HepG2 (cell line): ENCODE data around the gene PNLIPRP3. TPM values are rescaled to one million over a fixed set of nuclear protein-coding genes. Genes with fewer than 3 reads are reported as not detected.

Experiments
- ATAC-seq: fragments of 200-7000 bp; cut with Tn5 transposase; 3 replicates; pipeline ENCODE4 v1.9.1; 2020; ENCODE audit warnings: mild to moderate bottlenecking, moderate library complexity
- Bru-seq: library from RNA; stranded (reverse); fragments of 400-500 nt; gene quantifications from one replicate; lab custom pipeline; 2021; lab: Mats Ljungman, UMichigan
- BruChase-seq, 2 experiments: library from RNA; stranded (reverse); fragments of 400-500 nt; gene quantifications; one replicate each; lab custom pipeline; 2021; lab: Mats Ljungman, UMichigan
- BruUV-seq: library from RNA; stranded (reverse); fragments of 400-500 nt; replicated peaks from 2 replicates; lab custom pipeline; 2021; lab: Mats Ljungman, UMichigan
- CTCF ChIA-PET: fragments of 300-600 bp; formaldehyde crosslinking; extraction: SDS; loops from one replicate; lab custom pipeline; 2021; ENCODE audit warnings: low total read pairs, inconsistent platforms, low intra/inter-chr PET ratio; lab: Yijun Ruan, JAX
- POLR2A ChIA-PET: fragments of 350-600 bp; sonication (Branson Sonifier 250); formaldehyde crosslinking; loops from one replicate; lab custom pipeline; 2020; ENCODE audit warnings: antibody characterized with exemption, inconsistent platforms; lab: Yijun Ruan, JAX
- DNase-seq: peaks from one replicate; pipeline ENCODE4 v3.0.0-alpha.2; 2015; ENCODE audit warnings: low spot score
- FAIRE-seq: peaks from 3 replicates; lab custom pipeline; 2011; peaks lifted over from hg19 to GRCh38; lab: Jason Lieb, UNC
- H2AFZ ChIP-seq: one replicate; pipeline ENCODE4 v1.6.1; 2011; ENCODE audit warnings: low read length, inconsistent platforms
- H3K27ac ChIP-seq: fragments of 300-600 bp; 3 replicates; pipeline ENCODE4 v1.8.0; 2011; ENCODE audit warnings: mixed run types, mild to moderate bottlenecking, mixed read lengths, low read length, inconsistent platforms; ENCODE audit not compliant: insufficient read depth; ENCODE audit errors: extremely low read length
- H3K27me3 ChIP-seq, 2 experiments: fragments of 200-600 bp in 1 of 2; 2 replicates in 1 of 2; 3 replicates in 1 of 2; pipeline versions ENCODE4 v1.6.0 to v1.8.0; 2011; ENCODE audit warnings: low read length in 2 of 2, mild to moderate bottlenecking in 2 of 2, moderate library complexity in 2 of 2, inconsistent platforms in 1 of 2; ENCODE audit not compliant: insufficient read depth in 2 of 2, control insufficient read depth in 1 of 2
- H3K36me3 ChIP-seq, 2 experiments: fragments of 200-600 bp in 1 of 2; replicated peaks in 1 of 2; 2 replicates in 1 of 2; 3 replicates in 1 of 2; pipeline versions ENCODE4 v1.5.1 to v1.8.0; 2011; ENCODE audit warnings: low read length in 2 of 2, inconsistent platforms in 1 of 2; ENCODE audit not compliant: insufficient read depth in 2 of 2, control insufficient read depth in 1 of 2
- H3K4me1 ChIP-seq: 2 replicates; pipeline ENCODE4 v1.5.1; 2012; ENCODE audit warnings: low read length, inconsistent platforms; ENCODE audit not compliant: insufficient read depth
- H3K4me2 ChIP-seq: 2 replicates; pipeline ENCODE4 v1.6.0; 2011; ENCODE audit warnings: low read depth, low read length, inconsistent platforms
- H3K4me3 ChIP-seq, 3 experiments: fragments of 200-600 bp in 1 of 3; sonication (generic), shearing (Covaris generic) in 1 of 3; replicated peaks in 1 of 3; 2 replicates each; pipeline ENCODE4 v1.5.1; 2011 to 2016; ENCODE audit warnings: low read length in 3 of 3, inconsistent platforms in 2 of 3, low read depth in 2 of 3, mild to moderate bottlenecking in 2 of 3, control low read depth in 1 of 3, mixed read lengths in 1 of 3; ENCODE audit not compliant: insufficient read depth in 1 of 3
- H3K79me2 ChIP-seq: one replicate; pipeline ENCODE4 v1.6.1; 2011; ENCODE audit warnings: low read length, inconsistent platforms; ENCODE audit not compliant: insufficient read depth
- H3K9ac ChIP-seq: 2 replicates; pipeline ENCODE4 v1.6.0; 2011; ENCODE audit warnings: mild to moderate bottlenecking, low read depth, low read length, inconsistent platforms; ENCODE audit not compliant: insufficient read depth
- H3K9me3 ChIP-seq: 2 replicates; pipeline ENCODE4 v1.5.1; 2012; ENCODE audit warnings: mild to moderate bottlenecking, low read length
- H4K20me1 ChIP-seq: 2 replicates; pipeline ENCODE4 v1.6.0; 2011; ENCODE audit warnings: inconsistent platforms, mild to moderate bottlenecking, low read length, moderate library complexity; ENCODE audit not compliant: insufficient read depth
- TGIF2 ChIP-seq: IDR thresholded peaks from 2 replicates; pipeline ENCODE4 v1.6.1; 2016; ENCODE audit warnings: control low read depth, missing compliant biosample characterization
- WGBS: methylation state at CpG from one replicate; pipeline ENCODE4 v1.1.6; 2017; ENCODE audit warnings: low lambda C conversion rate; 5-methylcytosine and 5-hydroxymethylcytosine counted together
- in situ Hi-C: cut with HindIII; loops from 2 replicates; pipeline ENCODE4 v1.10.0; 2017; ENCODE audit warnings: low pct_unique_long_range_greater_than_20kb; ENCODE audit not compliant: extremely low pct_ligation_motif_present
- intact Hi-C: fragments of 100-400 bp; cut with micrococcal nuclease; formaldehyde crosslinking; loops from one replicate; pipeline ENCODE4 v1.10.0; 2022; ENCODE audit not compliant: unreplicated experiment
- long read RNA-seq, 2 experiments: library from RNA in 1 of 2; library from polyadenylated mRNA in 1 of 2; stranded (forward) in 1 of 2; unstranded in 1 of 2; transcript quantifications; one replicate each; pipeline ENCODE4 v2.0.0, GENCODE V29; 2019 to 2022
- polyA minus RNA-seq, 3 experiments: library from RNA; depleted of rRNA, polyadenylated mRNA; stranded (reverse); fragments of >200 nt; gene quantifications; 2 replicates each; pipeline ENCODE4 v1.2.3, GENCODE V29; 2011; ENCODE audit warnings: low replicate concordance in 1 of 3
- polyA plus RNA-seq, 8 experiments: library from polyadenylated mRNA; depleted of rRNA in 3 of 8; stranded (reverse) in 7 of 8; unstranded in 1 of 8; fragments of >200 nt; fragmentation: Illumina TruSeq in 4 of 8; extraction: Trizol in 4 of 8; gene quantifications; 2 replicates each; pipeline versions ENCODE4 v1.2.1 to v1.2.3, GENCODE V29; 2011 to 2016; ENCODE audit warnings: low read depth in 4 of 8, missing spikeins in 1 of 8, mixed read lengths in 1 of 8; ENCODE audit not compliant: insufficient read depth in 1 of 8
- total RNA-seq, 5 experiments: library from RNA; depleted of rRNA; stranded (reverse); fragments of >200 nt; fragmentation: Illumina TruSeq; extraction: Trizol; gene quantifications; 2 replicates each; pipeline ENCODE4 v1.2.3, GENCODE V29; 2016; ENCODE audit warnings: low read depth in 1 of 5
- TF ChIP-seq, protein P1 (sequence below): sonication (generic); formaldehyde crosslinking; IDR thresholded peaks from 2 replicates; pipeline ENCODE4 v1.5.1; 2020; ENCODE audit warnings: mild to moderate bottlenecking, missing genetic modification reagents

The PNLIPRP3 gene
- total RNA-seq (2016; rRNA removed; fragmentation: Illumina TruSeq; extraction: Trizol) (not detected in 2 replicates), polyA plus RNA-seq (2011; rRNA removed) (not detected in 2 replicates), polyA minus RNA-seq (2011; rRNA and poly(A)+ RNA removed; ENCODE audit: low replicate concordance) (not detected in 2 replicates), Bru-seq, nascent RNA (not detected), BruChase-seq, experiment 1, labeled RNA remaining after a 6-hour chase (percentile 3 among the genes with signal in this experiment), BruChase-seq, experiment 2, labeled RNA remaining after a 2-hour chase (not detected)
- total RNA-seq (2016; cell fraction: cytosol; rRNA removed; fragmentation: Illumina TruSeq; extraction: Trizol; ENCODE audit: low read depth): not detected in 2 replicates
- not detected in 2 replicates for total RNA-seq (2016; cell fraction: insoluble cytoplasmic fraction; rRNA removed; fragmentation: Illumina TruSeq; extraction: Trizol)
- total RNA-seq (2016; cell fraction: membrane; rRNA removed; fragmentation: Illumina TruSeq; extraction: Trizol): not detected in 2 replicates
- not detected in 2 replicates for total RNA-seq (2016; cell fraction: nucleus; rRNA removed; fragmentation: Illumina TruSeq; extraction: Trizol)
- polyA plus RNA-seq (2011; cell fraction: cytosol; rRNA removed): not detected in 2 replicates
- polyA plus RNA-seq (2011; cell fraction: nucleus; rRNA removed): not detected in 2 replicates
- polyA plus RNA-seq (2012): not detected in 2 replicates
- polyA plus RNA-seq (2016; cell fraction: cytosol; fragmentation: Illumina TruSeq; extraction: Trizol; ENCODE audit: low read depth): not detected in 2 replicates
- not detected in 2 replicates for polyA plus RNA-seq (2016; cell fraction: insoluble cytoplasmic fraction; fragmentation: Illumina TruSeq; extraction: Trizol; ENCODE audit: low read depth)
- not detected in 2 replicates for polyA plus RNA-seq (2016; cell fraction: membrane; fragmentation: Illumina TruSeq; extraction: Trizol; ENCODE audit: low read depth)
- polyA plus RNA-seq (2016; cell fraction: nucleus; fragmentation: Illumina TruSeq; extraction: Trizol; ENCODE audit: insufficient read depth, low read depth): not detected in 2 replicates
- polyA minus RNA-seq (2011; cell fraction: cytosol; rRNA and poly(A)+ RNA removed): not detected in 2 replicates
- polyA minus RNA-seq (2011; cell fraction: nucleus; rRNA and poly(A)+ RNA removed): not detected in 2 replicates
- long read RNA-seq, experiment 1: 0 reads
- long read RNA-seq, experiment 2: 0 reads

DNA sequence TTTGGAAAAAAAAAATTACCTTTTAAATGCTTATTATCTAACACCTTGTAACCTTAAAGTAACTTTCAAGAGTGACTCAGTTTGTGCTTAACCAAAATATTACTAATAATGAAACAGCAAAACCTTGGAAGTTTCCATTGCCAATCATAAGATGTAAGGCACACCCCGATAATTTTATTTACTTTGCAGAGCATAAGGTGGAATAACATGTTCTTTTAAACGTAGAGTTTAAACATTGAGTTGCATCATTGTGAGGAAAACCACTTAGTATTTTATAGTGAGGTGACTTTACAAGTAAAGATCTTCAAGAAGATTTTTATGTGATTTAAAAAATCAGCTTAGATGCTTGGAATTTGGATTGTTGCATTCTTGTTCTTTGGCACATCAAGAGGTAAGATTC lies at the start of gene PNLIPRP3:
Gene PNLIPRP3, plus strand, starts transcription at position 177 of the 400 bp plus-strand sequence. Its CDS starts 166 bp downstream, at position 343.
- TF ChIP-seq, protein P1, sequence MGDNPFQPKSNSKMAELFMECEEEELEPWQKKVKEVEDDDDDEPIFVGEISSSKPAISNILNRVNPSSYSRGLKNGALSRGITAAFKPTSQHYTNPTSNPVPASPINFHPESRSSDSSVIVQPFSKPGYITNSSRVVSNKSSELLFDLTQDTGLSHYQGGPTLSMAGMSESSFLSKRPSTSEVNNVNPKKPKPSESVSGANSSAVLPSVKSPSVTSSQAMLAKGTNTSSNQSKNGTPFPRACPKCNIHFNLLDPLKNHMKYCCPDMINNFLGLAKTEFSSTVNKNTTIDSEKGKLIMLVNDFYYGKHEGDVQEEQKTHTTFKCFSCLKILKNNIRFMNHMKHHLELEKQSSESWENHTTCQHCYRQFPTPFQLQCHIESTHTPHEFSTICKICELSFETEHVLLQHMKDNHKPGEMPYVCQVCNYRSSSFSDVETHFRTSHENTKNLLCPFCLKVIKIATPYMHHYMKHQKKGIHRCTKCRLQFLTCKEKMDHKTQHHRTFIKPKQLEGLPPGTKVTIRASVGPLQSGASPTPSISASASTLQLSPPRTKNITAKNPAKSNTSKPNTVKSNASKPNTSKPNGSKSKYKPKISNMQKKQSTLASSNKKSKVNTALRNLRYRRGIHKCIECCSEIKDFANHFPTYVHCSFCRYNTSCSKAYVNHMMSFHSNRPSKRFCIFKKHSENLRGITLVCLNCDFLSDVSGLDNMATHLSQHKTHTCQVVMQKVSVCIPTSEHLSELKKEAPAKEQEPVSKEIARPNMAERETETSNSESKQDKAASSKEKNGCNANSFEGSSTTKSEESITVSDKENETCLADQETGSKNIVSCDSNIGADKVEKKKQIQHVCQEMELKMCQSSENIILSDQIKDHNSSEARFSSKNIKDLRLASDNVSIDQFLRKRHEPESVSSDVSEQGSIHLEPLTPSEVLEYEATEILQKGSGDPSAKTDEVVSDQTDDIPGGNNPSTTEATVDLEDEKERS (CRISPR knock-in tag): no peak
- no peak for TF ChIP-seq TGIF2 (CRISPR knock-in tag)
- TF ChIP-seq, all 625 proteins: peak for 0
- H3K4me1 ChIP-seq: no peaks in the 10 kb centered on the region
- H3K4me3 ChIP-seq: no peak within 1 kb of the TSS
- H3K36me3 ChIP-seq: no peaks in the 10 kb centered on the region
- H2AFZ ChIP-seq: no peak within 1 kb of the TSS
- FAIRE-seq (no peak), DNase-seq (no peak), ATAC-seq (no peak)
- POLR2A ChIA-PET: no interaction called here
- CTCF ChIA-PET: no interaction called here
- H3K27me3 ChIP-seq: no peaks in the 10 kb centered on the region
- no TSS peak for BruUV-seq
- H4K20me1 ChIP-seq: no peaks in the 10 kb centered on the region
- in situ Hi-C loops: no loop called here
- no peak within 1 kb of the TSS for H3K4me2 ChIP-seq
- H3K9ac ChIP-seq: no peak within 1 kb of the TSS
- WGBS: 0% methylated on average over 2 of the region's 2 CpGs
- intact Hi-C loops: no loop called here
- H3K27ac ChIP-seq: no peak within 1 kb of the TSS
- no peaks in the 10 kb centered on the region for H3K79me2 ChIP-seq
- H3K9me3 ChIP-seq: no peaks in the 10 kb centered on the region
